ENCODE results near the gene NOL4.

GRCh38 chr18:34222307-34223163 lies 2.2 kb downstream of the NOL4 start:
- TF ChIP-seq, protein P1, sequence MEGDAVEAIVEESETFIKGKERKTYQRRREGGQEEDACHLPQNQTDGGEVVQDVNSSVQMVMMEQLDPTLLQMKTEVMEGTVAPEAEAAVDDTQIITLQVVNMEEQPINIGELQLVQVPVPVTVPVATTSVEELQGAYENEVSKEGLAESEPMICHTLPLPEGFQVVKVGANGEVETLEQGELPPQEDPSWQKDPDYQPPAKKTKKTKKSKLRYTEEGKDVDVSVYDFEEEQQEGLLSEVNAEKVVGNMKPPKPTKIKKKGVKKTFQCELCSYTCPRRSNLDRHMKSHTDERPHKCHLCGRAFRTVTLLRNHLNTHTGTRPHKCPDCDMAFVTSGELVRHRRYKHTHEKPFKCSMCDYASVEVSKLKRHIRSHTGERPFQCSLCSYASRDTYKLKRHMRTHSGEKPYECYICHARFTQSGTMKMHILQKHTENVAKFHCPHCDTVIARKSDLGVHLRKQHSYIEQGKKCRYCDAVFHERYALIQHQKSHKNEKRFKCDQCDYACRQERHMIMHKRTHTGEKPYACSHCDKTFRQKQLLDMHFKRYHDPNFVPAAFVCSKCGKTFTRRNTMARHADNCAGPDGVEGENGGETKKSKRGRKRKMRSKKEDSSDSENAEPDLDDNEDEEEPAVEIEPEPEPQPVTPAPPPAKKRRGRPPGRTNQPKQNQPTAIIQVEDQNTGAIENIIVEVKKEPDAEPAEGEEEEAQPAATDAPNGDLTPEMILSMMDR (conservative IDR thresholded peaks at IDR 0.05 in 1 of 2, IDR thresholded peaks at IDR 0.05 in 1 of 2; ENCODE audit: extremely low read depth in 1 of 2, insufficient read depth in 1 of 2, low read depth in 1 of 2, low read length in 2 of 2) = no peak
- peak; percentile 92 for TF ChIP-seq EZH2 (IDR thresholded peaks at IDR 0.05; ENCODE audit: borderline replicate concordance, low read length)

All from mammary epithelial cell (primary cell).